Measurements from ENCODE around the gene HRH2.

HRH2 gene

GRCh38 chr5:175670372-175670771 lies 12.5 kb downstream of the HRH2 start:
- CTCF ChIA-PET: no interaction called here
- POLR2A ChIA-PET: no interaction called here
- DNase-seq (ENCODE audit: extremely low spot score): no peak
- no peak for TF ChIP-seq CTCF (IDR thresholded peaks at IDR 0.05; ENCODE audit: control extremely low read depth, extremely low read depth, low read depth, missing control alignments)

GRCh38 chr5:175671013-175671412 lies 13.1 kb downstream of the HRH2 start:
- DNase-seq (ENCODE audit: extremely low spot score): no peak
- ChIA-PET CTCF (no interaction called here), POLR2A (no interaction called here)
- no peak for TF ChIP-seq CTCF (IDR thresholded peaks at IDR 0.05; ENCODE audit: control extremely low read depth, extremely low read depth, low read depth, missing control alignments)

- CTCF ChIA-PET: no interaction called here
- no peak for DNase-seq (ENCODE audit: extremely low spot score)
- TF ChIP-seq CTCF (IDR thresholded peaks at IDR 0.05; ENCODE audit: control extremely low read depth, extremely low read depth, low read depth, missing control alignments): no peak
- POLR2A ChIA-PET: no interaction called here
These were observed 15.2 kb downstream of the HRH2 start for GRCh38 chr5:175672976-175673648.

- CTCF ChIA-PET: no interaction called here
- POLR2A ChIA-PET: no interaction called here
- no peak for DNase-seq (ENCODE audit: extremely low spot score)
- no peak for TF ChIP-seq CTCF (IDR thresholded peaks at IDR 0.05; ENCODE audit: control extremely low read depth, extremely low read depth, low read depth, missing control alignments)
These were observed 17.0 kb downstream of the HRH2 start for GRCh38 chr5:175674731-175675346.

GRCh38 chr5:175675873-175676272 lies 18.0 kb downstream of the HRH2 start:
- ChIA-PET CTCF (no interaction called here), POLR2A (no interaction called here)
- no peak for TF ChIP-seq CTCF (IDR thresholded peaks at IDR 0.05; ENCODE audit: control extremely low read depth, extremely low read depth, low read depth, missing control alignments)
- DNase-seq (ENCODE audit: extremely low spot score): no peak

- ChIA-PET CTCF (interaction anchor here (1.1 to 1.9 kb wide), 3 partner anchors 10 to 59 kb away, joined by 3 to 9 read pairs (median 4); no protein-coding TSS in a partner anchor), POLR2A (no interaction called here)
- TF ChIP-seq CTCF (IDR thresholded peaks at IDR 0.05; ENCODE audit: control extremely low read depth, extremely low read depth, low read depth, missing control alignments): no peak
- DNase-seq (ENCODE audit: extremely low spot score): no peak
These were observed 19.7 kb downstream of the HRH2 start for GRCh38 chr5:175677571-175677970.

Measured in GM10248 (cell line).